T-helper 22 cell (primary cell): Measurements from ENCODE around the gene MTERF4.

ENCODE experiments used
- DNase-seq: peaks from one replicate; pipeline ENCODE4 v3.0.0-alpha.2; 2020; ENCODE audit warnings: low read depth

The MTERF4 gene

DNA sequence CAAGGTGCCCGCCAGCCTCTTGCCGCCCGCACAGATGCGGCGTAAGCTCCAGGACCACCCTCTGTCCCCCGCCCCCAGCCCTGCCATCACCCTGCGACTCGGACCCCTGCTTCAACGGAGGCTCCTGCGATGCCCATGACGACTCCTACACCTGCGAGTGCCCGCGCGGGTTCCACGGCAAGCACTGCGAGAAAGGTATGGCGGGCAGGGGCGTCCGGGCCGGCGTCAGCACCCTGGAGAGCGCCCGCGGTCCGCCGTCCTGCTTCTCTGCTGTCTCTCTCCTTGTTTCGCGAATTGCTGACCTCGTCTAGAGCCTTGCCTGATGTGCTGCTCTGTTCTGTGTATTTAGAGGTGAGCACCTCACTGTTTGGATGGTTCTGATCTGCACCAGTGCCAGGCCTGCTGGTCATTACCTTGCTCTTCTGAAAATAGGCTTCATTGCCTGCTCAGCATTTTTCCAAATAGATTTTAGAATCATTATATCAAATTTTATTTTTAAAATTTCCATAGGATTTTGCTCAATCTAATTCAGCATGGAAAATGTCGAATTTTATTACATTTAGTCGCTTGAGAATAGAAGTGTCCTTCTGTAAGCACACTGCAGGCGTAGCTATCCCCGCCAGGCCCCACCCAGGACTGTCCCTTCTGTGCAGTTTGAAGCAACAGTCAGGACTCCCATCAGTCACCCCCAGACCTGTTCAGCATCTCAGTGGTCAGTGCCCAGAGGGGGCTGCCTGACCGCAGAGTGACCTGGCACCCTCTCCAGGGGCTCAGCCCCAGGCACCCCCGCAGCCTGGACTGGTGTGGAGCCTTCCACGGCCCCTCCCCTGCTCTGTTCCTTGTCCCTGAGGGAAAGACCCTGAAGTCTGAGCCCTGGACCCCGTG, 52.1 kb downstream of the MTERF4 start:
- DNase-seq, result no peak

DNA sequence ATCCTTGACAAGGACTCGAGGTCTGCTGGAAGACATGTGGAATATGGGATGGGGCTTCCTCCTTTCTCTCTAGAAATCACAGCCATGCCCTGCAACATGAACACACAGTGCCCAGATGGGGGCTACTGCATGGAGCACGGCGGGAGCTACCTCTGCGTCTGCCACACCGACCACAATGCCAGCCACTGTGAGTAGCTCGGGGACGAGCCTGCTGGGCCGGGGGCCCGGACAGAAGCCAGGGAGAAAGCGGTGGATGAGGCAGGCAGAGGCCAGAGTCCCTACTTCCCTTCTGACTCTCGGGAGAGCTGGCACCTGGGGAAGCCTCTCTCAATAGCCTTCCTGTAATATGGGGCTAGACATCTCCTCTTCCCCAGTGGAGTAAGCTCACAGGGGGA, 53.1 kb downstream of the MTERF4 start:
- DNase-seq, result no peak

DNA sequence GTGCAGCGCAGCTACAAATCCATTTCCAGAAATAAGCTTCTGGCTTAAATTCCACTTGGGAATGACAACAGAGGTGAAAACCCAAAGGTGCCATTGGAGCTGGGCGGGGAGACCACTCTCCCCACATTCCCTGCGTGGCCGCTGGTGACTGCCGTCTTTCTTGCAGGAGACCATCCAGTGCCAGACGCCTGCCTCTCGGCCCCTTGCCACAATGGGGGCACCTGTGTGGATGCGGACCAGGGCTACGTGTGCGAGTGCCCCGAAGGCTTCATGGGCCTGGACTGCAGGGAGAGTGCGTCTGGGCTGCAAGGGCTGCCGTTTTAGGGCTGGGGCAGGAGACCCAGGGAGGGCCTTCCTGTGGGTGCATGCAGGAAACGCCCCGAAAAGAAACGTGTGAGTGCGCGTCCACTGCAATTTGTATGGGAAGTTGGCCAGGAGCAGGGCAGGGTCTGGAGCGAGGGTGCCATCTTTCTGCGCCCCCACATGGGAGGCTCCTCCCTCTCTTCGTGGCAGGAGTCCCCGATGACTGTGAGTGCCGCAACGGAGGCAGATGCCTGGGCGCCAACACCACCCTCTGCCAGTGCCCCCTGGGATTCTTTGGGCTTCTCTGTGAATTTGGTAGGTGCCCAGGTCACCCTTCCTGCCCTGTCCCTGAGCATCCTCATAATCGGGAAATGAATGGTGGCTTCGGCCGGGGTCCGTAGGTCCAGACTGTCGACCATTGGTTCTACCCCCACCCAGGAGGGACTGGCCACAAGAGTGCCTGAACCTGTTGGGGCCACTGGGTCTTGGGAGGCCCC, 53.7 kb downstream of the MTERF4 start:
- DNase-seq, result no peak

DNA sequence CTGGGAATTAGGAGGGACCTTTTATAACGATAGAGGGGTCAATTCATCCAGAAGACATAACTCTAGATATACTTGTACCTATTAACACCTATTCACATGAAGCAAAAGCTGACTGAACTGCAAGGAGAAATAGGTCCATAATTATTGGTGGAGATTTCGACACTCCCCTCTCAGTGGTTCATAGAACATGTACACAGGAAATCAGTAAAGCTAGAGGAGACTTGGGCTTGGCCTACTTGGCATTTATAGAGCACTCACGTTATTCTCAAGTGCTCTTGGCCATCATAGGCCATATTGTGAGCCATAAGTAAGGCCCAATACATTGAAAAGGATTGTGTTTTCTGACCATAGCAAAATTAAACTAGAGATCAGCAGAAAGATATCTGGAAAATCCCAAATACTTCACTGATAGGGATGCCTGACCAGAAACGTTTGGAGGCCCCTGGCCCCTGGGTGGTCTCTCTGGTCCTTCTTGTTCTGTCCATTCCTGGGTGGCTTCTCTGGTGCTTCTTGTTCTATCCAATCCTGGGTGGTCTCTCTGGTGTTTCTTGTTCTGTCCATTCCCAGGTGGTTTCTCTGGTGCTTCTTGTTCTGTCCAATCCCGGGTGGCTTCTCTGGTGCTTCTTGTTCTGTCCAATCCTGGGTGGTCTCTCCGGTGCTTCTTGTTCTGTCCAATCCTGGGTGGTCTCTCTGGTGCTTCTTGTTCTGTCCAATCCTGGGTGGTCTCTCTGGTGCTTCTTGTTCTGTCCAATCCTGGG, 54.7 kb downstream of the MTERF4 start:
- DNase-seq, result no peak
